HG02610 (cell line): Measurements from ENCODE around the gene JOSD2.

Source experiments
- ATAC-seq: cut with Tn5 transposase; IDR thresholded peaks from one replicate; pipeline ENCODE4 v1.9.1; 2021; ENCODE audit warnings: mild to moderate bottlenecking, moderate library complexity; ENCODE audit not compliant: unreplicated experiment

JOSD2 gene

DNA sequence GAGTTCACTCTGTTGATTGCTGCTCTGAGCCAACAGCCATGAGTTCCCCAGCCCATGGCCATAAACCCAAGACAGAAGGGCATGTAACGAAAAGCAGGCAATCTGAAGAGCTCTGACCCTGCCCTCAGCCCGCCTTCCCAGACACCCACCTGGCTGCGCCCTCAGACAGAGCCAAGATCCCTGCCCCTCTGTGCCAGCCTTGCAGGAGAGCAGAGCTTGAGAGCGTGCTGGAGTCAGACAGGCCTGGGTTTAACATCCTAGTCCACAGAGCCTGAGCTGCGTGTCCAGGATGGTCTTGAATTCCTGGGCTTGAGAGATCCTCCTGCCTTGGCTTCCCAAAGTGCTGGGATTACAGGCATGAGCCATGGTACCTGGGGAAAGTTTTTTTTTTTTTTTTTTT lies 53.7 kb downstream of the JOSD2 start:
- no peak for ATAC-seq
